Kidney (tissue), 14 donors: Measurements from ENCODE around the gene CTIF. TPM values are rescaled to one million over a fixed set of nuclear protein-coding genes. Genes with fewer than 3 reads are reported as not detected.
"Not testable (repeated sequence)": the region's sequence is repeated elsewhere in the genome, so short reads cannot be mapped to it uniquely, and the experiment has no call there.

ENCODE experiments used
- DNase-seq, 5 donors: peaks; one replicate each; pipeline ENCODE4 v3.0.0-alpha.2; 2013 to 2020
- FAIRE-seq: peaks from 2 replicates; lab custom pipeline; 2012; peaks lifted over from hg19 to GRCh38; lab: Jason Lieb, UNC
- H3K27ac ChIP-seq, 2 donors: one replicate each; pipeline ENCODE4 v1.7.0; 2013; ENCODE audit warnings: low read depth in 2 of 2, low read length in 2 of 2, inconsistent platforms in 1 of 2
- H3K27me3 ChIP-seq: one replicate; pipeline ENCODE4 v1.7.1; 2013; ENCODE audit warnings: low read length, inconsistent platforms; ENCODE audit not compliant: control insufficient read depth, insufficient read depth
- H3K36me3 ChIP-seq, 3 donors: one replicate each; pipeline versions ENCODE4 v1.7.0 to v1.7.1; 2013; ENCODE audit warnings: low read length in 3 of 3, control low read depth in 1 of 3, inconsistent platforms in 1 of 3; ENCODE audit not compliant: insufficient read depth in 3 of 3, control insufficient read depth in 2 of 3
- H3K4me1 ChIP-seq, 3 donors: one replicate each; pipeline versions ENCODE4 v1.7.0 to v1.7.1; 2013; ENCODE audit warnings: low read length in 3 of 3, inconsistent platforms in 1 of 3, low read depth in 1 of 3; ENCODE audit not compliant: control insufficient read depth in 2 of 3, insufficient read depth in 2 of 3
- H3K4me3 ChIP-seq, 3 donors: one replicate each; pipeline versions ENCODE4 v1.7.0 to v1.8.1; 2013; ENCODE audit warnings: low read length in 3 of 3, control low read depth in 1 of 3, inconsistent platforms in 1 of 3
- H3K9ac ChIP-seq, 3 donors: one replicate each; pipeline versions ENCODE4 v1.7.0 to v1.7.1; 2013; ENCODE audit warnings: low read length in 3 of 3, control low read depth in 1 of 3, inconsistent platforms in 1 of 3
- H3K9me3 ChIP-seq, 3 donors: one replicate each; pipeline versions ENCODE4 v1.7.0 to v1.7.1; 2013; ENCODE audit warnings: low read length in 3 of 3, control low read depth in 1 of 3, inconsistent platforms in 1 of 3; ENCODE audit not compliant: control insufficient read depth in 2 of 3, insufficient read depth in 1 of 3
- CTCF ChIP-seq: IDR thresholded peaks from 3 replicates; pipeline ENCODE4 v1.5.1; 2012; ENCODE audit warnings: mild to moderate bottlenecking, moderate library complexity, borderline replicate concordance; ENCODE audit not compliant: insufficient read depth; ENCODE audit errors: extremely low read depth
- intact Hi-C: fragments of 100-400 bp; cut with DNase I; formaldehyde crosslinking; loops from one replicate; pipeline ENCODE4 v1.11.1; 2022
- polyA plus RNA-seq: library from polyadenylated mRNA; stranded (reverse); fragments of 350-450 nt; fragmentation: Illumina TruSeq; extraction: RNeasy Lipid Tissue Mini Kit (QIAGEN cat#74804); gene quantifications from one replicate; pipeline ENCODE4 v1.2.3, GENCODE V29; 2014; ENCODE audit warnings: low read depth, low replicate concordance; ENCODE audit not compliant: insufficient read depth
- total RNA-seq: library from RNA; stranded (reverse); fragmentation: NEBNext Ultra II Directional; extraction: Animal tissue kit (Norgen Biotek cat#: 25700); gene quantifications from one replicate; pipeline ENCODE4 v1.2.1, GENCODE V29; 2021
- donor health status: control.
- donor health status: control.
- donor health status: control.
- donor health status: control.
- donor health status: control.
- donor health status: DM: yes; HTN: yes; CAD: no.
- donor health status: Normal renal cell carcinoma (clear cell type).

Gene CTIF
- total and polyA plus RNA-seq, 2 donors from 2014 or later: 37.3 to 41.9 TPM

- no peak for TF ChIP-seq CTCF
- Histone ChIP-seq H3K36me3 (no peaks in the 10 kb centered on the region), H3K27me3 (no peaks in the 10 kb centered on the region), H3K9ac (no peak overlapping the region), H3K27ac (no peak overlapping the region), H3K9me3 (peaks cover 0 to 13% (median 2%) of the 10 kb centered on the region in 3 donors), H3K4me1 (no peaks in the 10 kb centered on the region), H3K4me3 (no peak overlapping the region)
- no peak for DNase-seq
- intact Hi-C loops: no loop called here
- FAIRE-seq: no peak
Observed at GRCh38 chr18:48502906-48503305, 35.9 kb upstream of the CTIF start.

GRCh38 chr18:48504819-48505218 is 34.0 kb upstream of the CTIF start:
- H3K36me3 ChIP-seq: no peaks in the 10 kb centered on the region
- intact Hi-C loops: no loop called here
- FAIRE-seq (no peak), DNase-seq (no peak)
- no peak overlapping the region for H3K9ac ChIP-seq
- no peaks in the 10 kb centered on the region for H3K4me1 ChIP-seq
- peaks cover 0 to 13% (median 2%) of the 10 kb centered on the region in 3 donors for H3K9me3 ChIP-seq
- no peak for TF ChIP-seq CTCF
- no peak overlapping the region for H3K27ac ChIP-seq
- H3K4me3 ChIP-seq: no peak overlapping the region
- no peaks in the 10 kb centered on the region for H3K27me3 ChIP-seq

GRCh38 chr18:48506983-48507568 is 31.8 kb upstream of the CTIF start:
- H3K27ac ChIP-seq, H3K9ac ChIP-seq, H3K36me3 ChIP-seq, H3K4me1 ChIP-seq, intact Hi-C loops, H3K4me3 ChIP-seq, DNase-seq, H3K27me3 ChIP-seq: not testable (repeated sequence)
- peaks cover 0 to 13% (median 2%) of the 10 kb centered on the region in 3 donors for H3K9me3 ChIP-seq
- FAIRE-seq: peak; percentile 11

GRCh38 chr18:48512498-48512897 is 26.3 kb upstream of the CTIF start:
- H3K36me3 ChIP-seq, FAIRE-seq, H3K9me3 ChIP-seq, H3K4me3 ChIP-seq, DNase-seq, H3K4me1 ChIP-seq, H3K27ac ChIP-seq, H3K27me3 ChIP-seq, intact Hi-C loops, H3K9ac ChIP-seq: not testable (repeated sequence)
